ACC112 (cell line): ENCODE data around the gene OFD1.

Experiments
- H2AFZ ChIP-seq: fragments of 200-600 bp; sonication (generic); one replicate; pipeline ENCODE4 v1.6.0; 2017; ENCODE audit warnings: antibody characterized with exemption, low read length; ENCODE audit not compliant: unreplicated experiment
- H3K27ac ChIP-seq: fragments of 200-600 bp; sonication (generic); 2 replicates; pipeline ENCODE4 v1.5.1; 2014; ENCODE audit warnings: low read depth, mild to moderate bottlenecking, antibody characterized with exemption, low read length, moderate library complexity
- H3K27me3 ChIP-seq: fragments of 200-600 bp; sonication (generic); 2 replicates; pipeline ENCODE4 v1.6.1; 2014; ENCODE audit warnings: mild to moderate bottlenecking, antibody characterized with exemption, low read length, moderate library complexity, mixed read lengths; ENCODE audit not compliant: insufficient read depth
- H3K36me3 ChIP-seq: fragments of 200-600 bp; sonication (generic); 2 replicates; pipeline ENCODE4 v1.6.1; 2016; ENCODE audit warnings: mild to moderate bottlenecking, antibody characterized with exemption, low read length, moderate library complexity, mixed read lengths; ENCODE audit not compliant: insufficient read depth
- H3K4me1 ChIP-seq: fragments of 200-600 bp; sonication (generic); one replicate; pipeline ENCODE4 v1.6.1; 2016; ENCODE audit warnings: low read length, mixed read lengths; ENCODE audit not compliant: insufficient read depth, unreplicated experiment, control insufficient read depth
- H3K4me3 ChIP-seq: fragments of 200-600 bp; sonication (generic); 2 replicates; pipeline ENCODE4 v1.5.1; 2014; ENCODE audit warnings: mild to moderate bottlenecking, low read depth, low read length
- H3K79me2 ChIP-seq: fragments of 200-600 bp; sonication (generic); one replicate; pipeline ENCODE4 v1.6.0; 2016; ENCODE audit warnings: low read length; ENCODE audit not compliant: control insufficient read depth, unreplicated experiment, insufficient read depth

Gene OFD1

DNA sequence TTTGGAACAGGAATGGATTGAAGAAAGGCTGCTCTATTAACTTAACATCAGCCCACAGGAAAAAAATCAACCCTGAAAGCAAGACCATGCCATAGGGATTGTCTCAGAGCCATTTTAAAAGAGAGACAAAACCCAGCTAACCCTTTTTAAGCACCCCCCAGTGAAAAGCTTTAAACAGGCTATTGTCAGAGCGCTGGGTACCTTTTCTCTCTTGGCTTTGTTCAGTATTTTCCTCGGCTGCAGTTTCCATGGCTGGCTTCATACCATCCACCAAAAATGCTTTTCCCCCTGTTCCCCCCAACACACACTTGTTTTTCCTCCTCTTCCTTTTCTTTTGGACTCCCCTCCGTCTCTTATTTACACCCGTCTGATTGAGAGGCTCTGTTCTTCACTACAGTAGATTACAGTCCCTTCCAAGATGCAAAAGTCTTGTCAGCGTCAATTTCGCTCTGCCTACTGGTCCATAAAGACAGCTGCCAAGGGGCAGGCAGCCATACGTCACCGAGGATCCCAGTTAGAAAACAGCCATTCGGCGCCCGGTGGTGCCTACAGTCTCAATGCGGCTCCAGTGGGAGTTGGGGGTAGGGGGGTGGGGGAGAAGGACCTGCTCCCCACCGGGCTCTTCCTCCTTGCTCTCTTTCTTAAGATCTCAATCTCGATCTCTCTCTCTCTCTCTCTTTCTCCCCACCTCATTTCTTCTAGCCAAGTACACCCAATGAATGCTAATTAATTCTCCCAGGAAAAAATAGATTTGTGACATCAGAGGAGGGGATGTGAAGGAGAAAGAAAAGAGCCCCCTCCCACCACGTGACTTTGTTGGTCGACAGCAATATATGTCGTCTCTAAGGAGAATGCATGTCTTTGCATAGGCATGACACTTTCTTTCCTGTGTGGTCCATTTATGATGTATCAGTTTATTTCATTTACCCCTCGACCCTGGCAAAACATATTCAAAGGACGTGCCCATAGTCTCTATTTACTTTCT is 82.4 kb downstream of the OFD1 start, which contains the start of gene GPM6B:
GPM6B (minus strand) TSS at position 451 of the 985 bp plus-strand sequence; CDS start at position 262, 189 bp downstream.
- Histone ChIP-seq H3K27me3 (peaks cover 53% of the 10 kb centered on the region), H3K4me1 (no peaks in the 10 kb centered on the region), H3K79me2 (no peaks in the 10 kb centered on the region), H3K27ac (no peak within 1 kb of the TSS), H3K36me3 (no peaks in the 10 kb centered on the region), H2AFZ (no peak within 1 kb of the TSS), H3K4me3 (no peak within 1 kb of the TSS)
